ENCODE data around the gene NRP1. TPM values are rescaled to one million over a fixed set of nuclear protein-coding genes. Genes with fewer than 3 reads are reported as not detected.

The NRP1 gene
- total RNA-seq, 1 experiment from 2014 or later: 0.99 TPM

- Histone ChIP-seq H3K4me3 (no peak overlapping the region), H3K36me3 (no peaks in the 10 kb centered on the region), H3K27me3 (no peaks in the 10 kb centered on the region), H3K9me3 (no peaks in the 10 kb centered on the region)
- DNase-seq: no peak
Measured at GRCh38 chr10:33265621-33266020, 68.8 kb downstream of the NRP1 start.

- H3K36me3 ChIP-seq: no peaks in the 10 kb centered on the region
- no peaks in the 10 kb centered on the region for H3K27me3 ChIP-seq
- H3K9me3 ChIP-seq: no peaks in the 10 kb centered on the region
- DNase-seq: no peak
- no peak overlapping the region for H3K4me3 ChIP-seq
Measured at GRCh38 chr10:33263453-33263852, 71.0 kb downstream of the NRP1 start.

GRCh38 chr10:33262871-33263270 lies 71.6 kb downstream of the NRP1 start:
- H3K36me3 ChIP-seq: no peaks in the 10 kb centered on the region
- no peak overlapping the region for H3K4me3 ChIP-seq
- no peaks in the 10 kb centered on the region for H3K9me3 ChIP-seq
- no peaks in the 10 kb centered on the region for H3K27me3 ChIP-seq
- no peak for DNase-seq

- Histone ChIP-seq H3K4me3 (no peak overlapping the region), H3K27me3 (no peaks in the 10 kb centered on the region), H3K36me3 (no peaks in the 10 kb centered on the region), H3K9me3 (no peaks in the 10 kb centered on the region)
- DNase-seq: no peak
Measured at GRCh38 chr10:33260403-33261149, 73.9 kb downstream of the NRP1 start.

GRCh38 chr10:33258967-33259366 lies 75.5 kb downstream of the NRP1 start:
- no peaks in the 10 kb centered on the region for H3K36me3 ChIP-seq
- no peak for DNase-seq
- H3K4me3 ChIP-seq: no peak overlapping the region
- H3K9me3 ChIP-seq: no peaks in the 10 kb centered on the region
- H3K27me3 ChIP-seq: no peaks in the 10 kb centered on the region

- Histone ChIP-seq H3K27me3 (no peaks in the 10 kb centered on the region), H3K9me3 (no peaks in the 10 kb centered on the region), H3K4me3 (no peak overlapping the region), H3K36me3 (no peaks in the 10 kb centered on the region)
- no peak for DNase-seq
Measured at GRCh38 chr10:33257439-33258080, 76.9 kb downstream of the NRP1 start.

- no peak for DNase-seq
- H3K4me3 ChIP-seq: no peak overlapping the region
- H3K27me3 ChIP-seq: no peaks in the 10 kb centered on the region
- H3K36me3 ChIP-seq: no peaks in the 10 kb centered on the region
- H3K9me3 ChIP-seq: no peaks in the 10 kb centered on the region
Measured at GRCh38 chr10:33256458-33256857, 78.0 kb downstream of the NRP1 start.

- no peaks in the 10 kb centered on the region for H3K9me3 ChIP-seq
- DNase-seq: no peak
- H3K4me3 ChIP-seq: no peak overlapping the region
- H3K27me3 ChIP-seq: no peaks in the 10 kb centered on the region
- H3K36me3 ChIP-seq: no peaks in the 10 kb centered on the region
Measured at GRCh38 chr10:33254556-33255160, 79.8 kb downstream of the NRP1 start.

- Histone ChIP-seq H3K4me3 (no peak overlapping the region), H3K36me3 (no peaks in the 10 kb centered on the region), H3K27me3 (no peaks in the 10 kb centered on the region), H3K9me3 (no peaks in the 10 kb centered on the region)
- DNase-seq: no peak
Measured at GRCh38 chr10:33253411-33253810, 81.1 kb downstream of the NRP1 start.

- no peak for DNase-seq
- H3K9me3 ChIP-seq: no peaks in the 10 kb centered on the region
- no peaks in the 10 kb centered on the region for H3K36me3 ChIP-seq
- H3K27me3 ChIP-seq: no peaks in the 10 kb centered on the region
- no peak overlapping the region for H3K4me3 ChIP-seq
Measured at GRCh38 chr10:33252794-33253203, 81.7 kb downstream of the NRP1 start.

GRCh38 chr10:33252324-33252723 lies 82.1 kb downstream of the NRP1 start:
- Histone ChIP-seq H3K9me3 (no peaks in the 10 kb centered on the region), H3K4me3 (no peak overlapping the region), H3K27me3 (no peaks in the 10 kb centered on the region), H3K36me3 (no peaks in the 10 kb centered on the region)
- DNase-seq: no peak

GRCh38 chr10:33249659-33250345 lies 84.7 kb downstream of the NRP1 start:
- Histone ChIP-seq H3K9me3 (no peaks in the 10 kb centered on the region), H3K4me3 (no peak overlapping the region), H3K36me3 (no peaks in the 10 kb centered on the region), H3K27me3 (no peaks in the 10 kb centered on the region)
- no peak for DNase-seq

- DNase-seq: no peak
- no peaks in the 10 kb centered on the region for H3K36me3 ChIP-seq
- H3K4me3 ChIP-seq: no peak overlapping the region
- no peaks in the 10 kb centered on the region for H3K27me3 ChIP-seq
- no peaks in the 10 kb centered on the region for H3K9me3 ChIP-seq
Measured at GRCh38 chr10:33249137-33249536, 85.3 kb downstream of the NRP1 start.

- Histone ChIP-seq H3K27me3 (no peaks in the 10 kb centered on the region), H3K36me3 (no peaks in the 10 kb centered on the region), H3K9me3 (no peaks in the 10 kb centered on the region), H3K4me3 (no peak overlapping the region)
- DNase-seq: peak; percentile 7
Measured at GRCh38 chr10:33248638-33249037, 85.8 kb downstream of the NRP1 start.

GRCh38 chr10:33247221-33247922 lies 87.1 kb downstream of the NRP1 start:
- no peak for DNase-seq
- H3K9me3 ChIP-seq: no peaks in the 10 kb centered on the region
- no peaks in the 10 kb centered on the region for H3K27me3 ChIP-seq
- H3K4me3 ChIP-seq: no peak overlapping the region
- no peaks in the 10 kb centered on the region for H3K36me3 ChIP-seq

- Histone ChIP-seq H3K4me3 (no peak overlapping the region), H3K27me3 (no peaks in the 10 kb centered on the region), H3K9me3 (no peaks in the 10 kb centered on the region), H3K36me3 (no peaks in the 10 kb centered on the region)
- no peak for DNase-seq
Measured at GRCh38 chr10:33245343-33245742, 89.1 kb downstream of the NRP1 start.

Data from MG63 (cell line).